H1 (cell line): ENCODE results near the gene DCLRE1B. TPM values are rescaled to one million over a fixed set of nuclear protein-coding genes. Genes with fewer than 3 reads are reported as not detected.

Source experiments
- CTCF ChIA-PET: fragments of 300-600 bp; sonication (Branson Sonifier 250); formaldehyde crosslinking; loops from one replicate; lab custom pipeline; 2021; ENCODE audit not compliant: partially characterized antibody; lab: Charles Lee
- POLR2A ChIA-PET: fragments of 300-600 bp; sonication (Branson Sonifier 250); formaldehyde crosslinking; loops from one replicate; lab custom pipeline; 2021; ENCODE audit warnings: inconsistent platforms; ENCODE audit not compliant: partially characterized antibody; lab: Charles Lee
- DNase-seq, 2 experiments: peaks; one replicate each; pipeline versions ENCODE4 v3.0.0 to v3.0.0-alpha.2; 2010 to 2022; ENCODE audit warnings: low spot score in 2 of 2, low read depth in 1 of 2, mixed read lengths in 1 of 2
- FAIRE-seq: peaks from 2 replicates; lab custom pipeline; 2011; peaks lifted over from hg19 to GRCh38; lab: Jason Lieb, UNC
- H2AFZ ChIP-seq: 2 replicates; pipeline ENCODE4 v1.8.1; 2012; ENCODE audit warnings: low read length, inconsistent platforms
- H2AK5ac ChIP-seq: 2 replicates; pipeline ENCODE4 v1.6.1; 2013; ENCODE audit warnings: low read depth, low read length
- H2BK120ac ChIP-seq: replicated peaks from 2 replicates; pipeline ENCODE3; 2013; ENCODE audit warnings: low read depth, low read length, inconsistent platforms
- H2BK12ac ChIP-seq: 2 replicates; pipeline ENCODE4 v1.6.1; 2013; ENCODE audit warnings: low read depth, low read length
- H2BK15ac ChIP-seq: 2 replicates; pipeline ENCODE4 v1.6.1; 2013; ENCODE audit warnings: low read length
- H2BK20ac ChIP-seq: 2 replicates; pipeline ENCODE4 v1.6.1; 2013; ENCODE audit warnings: low read length
- H2BK5ac ChIP-seq: 2 replicates; pipeline ENCODE4 v1.6.1; 2013; ENCODE audit warnings: low read depth, low read length
- H3K14ac ChIP-seq: 2 replicates; pipeline ENCODE4 v1.6.1; 2013; ENCODE audit warnings: inconsistent platforms; ENCODE audit not compliant: insufficient read length
- H3K18ac ChIP-seq: 2 replicates; pipeline ENCODE4 v1.6.1; 2013; ENCODE audit warnings: low read length; ENCODE audit errors: extremely low read depth
- H3K23ac ChIP-seq: 2 replicates; pipeline ENCODE4 v1.6.1; 2013; ENCODE audit warnings: inconsistent platforms; ENCODE audit not compliant: insufficient read length
- H3K23me2 ChIP-seq: 2 replicates; pipeline ENCODE4 v1.6.1; 2013; ENCODE audit warnings: low read depth, low read length
- H3K27ac ChIP-seq: 2 replicates; pipeline ENCODE4 v1.6.1; 2011; ENCODE audit warnings: low read depth, low read length, inconsistent platforms
- H3K27me3 ChIP-seq, 4 experiments: replicated peaks in 1 of 4; 1 replicate in 1 of 4; 2 replicates in 3 of 4; pipeline versions ENCODE4 v1.6.1 to v1.8.1; 2011 to 2013; ENCODE audit warnings: low read length in 3 of 4, mild to moderate bottlenecking in 3 of 4, inconsistent platforms in 2 of 4, mixed read lengths in 2 of 4, moderate library complexity in 1 of 4; ENCODE audit not compliant: control insufficient read depth in 3 of 4, insufficient read depth in 3 of 4; ENCODE audit errors: extremely low read depth in 1 of 4
- H3K36me3 ChIP-seq, 4 experiments: 2 replicates each; pipeline versions ENCODE4 v1.6.1 to v1.8.1; 2011 to 2013; ENCODE audit warnings: mild to moderate bottlenecking in 4 of 4, low read length in 3 of 4, moderate library complexity in 2 of 4, control low read depth in 1 of 4, inconsistent platforms in 1 of 4; ENCODE audit not compliant: insufficient read depth in 4 of 4, control insufficient read depth in 2 of 4
- H3K4ac ChIP-seq: replicated peaks from 2 replicates; pipeline ENCODE3; 2013; ENCODE audit warnings: low read length, low read depth, mixed read lengths, inconsistent platforms; ENCODE audit not compliant: insufficient read length
- H3K4me1 ChIP-seq, 4 experiments: replicated peaks in 1 of 4; 1 replicate in 1 of 4; 2 replicates in 3 of 4; pipeline versions ENCODE4 v1.6.1 to v1.8.1; 2011 to 2013; ENCODE audit warnings: low read length in 3 of 4, inconsistent platforms in 2 of 4, mixed read lengths in 1 of 4; ENCODE audit not compliant: insufficient read depth in 4 of 4, control insufficient read depth in 3 of 4
- H3K4me2 ChIP-seq, 2 experiments: 2 replicates each; pipeline versions ENCODE4 v1.6.1 to v1.8.1; 2011 to 2013; ENCODE audit warnings: low read depth in 2 of 2, low read length in 2 of 2, control low read depth in 1 of 2, inconsistent platforms in 1 of 2, mild to moderate bottlenecking in 1 of 2; ENCODE audit not compliant: insufficient read depth in 1 of 2
- H3K4me3 ChIP-seq, 4 experiments: fragments of 200-600, 300-600 bp in 1 of 4; sonication (generic), shearing (Covaris generic), sonication (Bioruptor Twin) in 1 of 4; 2 replicates each; pipeline versions ENCODE4 v1.5.1 to v1.8.1; 2011 to 2016; ENCODE audit warnings: low read length in 4 of 4, low read depth in 3 of 4, control low read depth in 2 of 4, inconsistent platforms in 2 of 4, mild to moderate bottlenecking in 2 of 4, mixed read lengths in 1 of 4, moderate library complexity in 1 of 4; ENCODE audit not compliant: insufficient read depth in 2 of 4; ENCODE audit errors: extremely low read depth in 1 of 4
- H3K56ac ChIP-seq: replicated peaks from 2 replicates; pipeline ENCODE3; 2013; ENCODE audit warnings: low read depth, mild to moderate bottlenecking, mixed read lengths, low read length, inconsistent platforms; ENCODE audit not compliant: insufficient read length
- H3K79me1 ChIP-seq: 2 replicates; pipeline ENCODE4 v1.6.1; 2013; ENCODE audit warnings: low read depth, low read length, control low read depth
- H3K79me2 ChIP-seq, 2 experiments: 2 replicates each; pipeline versions ENCODE4 v1.6.1 to v1.8.1; 2012 to 2013; ENCODE audit warnings: low read length in 2 of 2, mild to moderate bottlenecking in 2 of 2, inconsistent platforms in 1 of 2; ENCODE audit not compliant: insufficient read depth in 2 of 2, control insufficient read depth in 1 of 2
- H3K9ac ChIP-seq, 4 experiments: replicated peaks in 1 of 4; 1 replicate in 1 of 4; 2 replicates in 3 of 4; pipeline versions ENCODE4 v1.6.1 to v1.8.1; 2011 to 2013; ENCODE audit warnings: low read depth in 3 of 4, low read length in 3 of 4, control low read depth in 2 of 4, mild to moderate bottlenecking in 2 of 4, moderate library complexity in 2 of 4, inconsistent platforms in 1 of 4; ENCODE audit errors: extremely low read depth in 1 of 4
- H3K9me3 ChIP-seq, 2 experiments: 2 replicates each; pipeline versions ENCODE4 v1.6.1 to v1.8.1; 2012 to 2013; ENCODE audit warnings: mild to moderate bottlenecking in 2 of 2, moderate library complexity in 2 of 2, control low read depth in 1 of 2, inconsistent platforms in 1 of 2, low read depth in 1 of 2, low read length in 1 of 2, mixed read lengths in 1 of 2; ENCODE audit not compliant: insufficient read depth in 2 of 2
- H4K20me1 ChIP-seq, 2 experiments: replicated peaks in 1 of 2; 2 replicates each; pipeline versions ENCODE3 to v1.8.1; 2011 to 2013; ENCODE audit warnings: inconsistent platforms in 2 of 2, low read length in 2 of 2, mild to moderate bottlenecking in 1 of 2; ENCODE audit not compliant: insufficient read depth in 2 of 2, control insufficient read depth in 1 of 2
- H4K5ac ChIP-seq: 2 replicates; pipeline ENCODE4 v1.6.1; 2013; ENCODE audit warnings: low read length, low read depth, mixed read lengths, inconsistent platforms; ENCODE audit not compliant: insufficient read length
- H4K8ac ChIP-seq: 2 replicates; pipeline ENCODE4 v1.8.0; 2013; ENCODE audit warnings: mild to moderate bottlenecking, moderate library complexity, low read length, inconsistent platforms; ENCODE audit not compliant: insufficient read depth; ENCODE audit errors: extremely low read depth
- H4K91ac ChIP-seq: replicated peaks from 2 replicates; pipeline ENCODE3; 2013; ENCODE audit warnings: low read length, mixed read lengths, inconsistent platforms; ENCODE audit not compliant: insufficient read length
- POLR2A ChIP-seq, 2 experiments: IDR thresholded peaks; 1 replicate in 1 of 2; 2 replicates in 1 of 2; pipeline ENCODE4 v1.6.1; 2011; ENCODE audit warnings: low read depth in 2 of 2, low read length in 2 of 2, mild to moderate bottlenecking in 2 of 2; ENCODE audit errors: control extremely low read depth in 1 of 2
- YY1 ChIP-seq: IDR thresholded peaks from 2 replicates; pipeline ENCODE4 v1.6.1; 2011; ENCODE audit warnings: low read depth, mild to moderate bottlenecking, low read length
- WGBS, 2 experiments: shearing (Covaris generic) in 1 of 2; methylation state at CpG; one replicate each; pipeline versions ENCODE4 v1.1.6 to v1.1.7; 2013 to 2015; ENCODE audit warnings: low lambda C conversion rate in 2 of 2, mixed read lengths in 2 of 2, inconsistent platforms in 1 of 2, low coverage in 1 of 2, missing lambda C conversion rate in 1 of 2; ENCODE audit not compliant: insufficient replicate concordance in 2 of 2, insufficient coverage in 1 of 2, insufficient read length in 1 of 2; ENCODE audit errors: extremely low coverage in 1 of 2, missing lambda C conversion rate in 1 of 2; 5-methylcytosine and 5-hydroxymethylcytosine counted together
- polyA plus RNA-seq, 7 experiments: library from polyadenylated mRNA; depleted of rRNA in 3 of 7; stranded (reverse) in 5 of 7; unstranded in 2 of 7; fragments of >200 nt in 5 of 7; fragments of 200-250 nt in 2 of 7; gene quantifications; 1 replicate in 5 of 7; 2 replicates in 1 of 7; 4 replicates in 1 of 7; pipeline versions ENCODE4 v1.2.1 to v1.2.3, GENCODE V29; 2011 to 2013; ENCODE audit warnings: missing spikeins in 2 of 7, mixed read lengths in 2 of 7
- total RNA-seq: library from RNA; stranded (reverse); fragmentation: NEBNext Ultra II Directional; extraction: Animal tissue kit (Norgen Biotek cat#: 25700); gene quantifications from 2 replicates; pipeline ENCODE4 v1.2.1, GENCODE V29; 2021

DCLRE1B gene
- total and polyA plus RNA-seq, 2 of the 8 experiments (the other 6 are each of a cell fraction or from before 2014, with no cell fraction given), result 5.5 to 11.0 TPM

GRCh38 chr1:113901191-113901590 is 3.9 kb upstream of the DCLRE1B start:
- Histone ChIP-seq H3K4me2 (no peak overlapping the region), H3K4ac (no peak overlapping the region), H3K9ac (no peak overlapping the region), H3K56ac (no peak overlapping the region), H3K79me2 (no peaks in the 10 kb centered on the region), H2BK5ac (no peak overlapping the region), H2BK12ac (no peak overlapping the region), H2AK5ac (no peak overlapping the region), H2BK15ac (no peak overlapping the region), H3K14ac (no peak overlapping the region), H2AFZ (no peak overlapping the region), H4K20me1 (no peaks in the 10 kb centered on the region), H4K8ac (no peak overlapping the region), H3K36me3 (peaks cover 0 to 10% (median 4%) of the 10 kb centered on the region in 4 experiments; a peak in 6 of 8 replicates), H3K79me1 (no peaks in the 10 kb centered on the region), H3K4me3 (no peak overlapping the region), H4K91ac (no peak overlapping the region), H4K5ac (no peak overlapping the region), H3K23ac (no peak overlapping the region), H3K18ac (no peak overlapping the region), H2BK20ac (no peak overlapping the region), H3K27me3 (no peaks in the 10 kb centered on the region), H3K4me1 (peaks cover 0 to 3% (median under 1%) of the 10 kb centered on the region in 4 experiments; a peak in 5 of 7 replicates), H3K23me2 (peaks cover 7% of the 10 kb centered on the region), H3K9me3 (no peaks in the 10 kb centered on the region), H2BK120ac (no peak overlapping the region), H3K27ac (no peak overlapping the region)
- ChIA-PET POLR2A (no interaction called here), CTCF (no interaction called here)
- DNase-seq (no peak), FAIRE-seq (no peak)
- WGBS, 2 experiments, result 82% methylated on average over 3 of the region's 3 CpGs; no CpG with 5 or more reads in 1 of the 2 experiments
- TF ChIP-seq POLR2A (IDR thresholded peaks at IDR 0.05; ENCODE audit: control extremely low read depth in 1 of 2, low read depth in 2 of 2, low read length in 2 of 2), result no peak
- TF ChIP-seq YY1, result no peak
